Uterus (tissue), 4 donors: ENCODE measurements around the gene B9D2. TPM values are rescaled to one million over a fixed set of nuclear protein-coding genes. Genes with fewer than 3 reads are reported as not detected.

Source experiments
- DNase-seq, 2 donors: peaks; one replicate each; pipeline ENCODE4 v3.0.0-alpha.2; 2019 to 2020
- H3K27ac ChIP-seq, 2 donors: fragments of 200-600 bp; sonication (generic); 1 replicate in 1 of 2; 2 replicates in 1 of 2; pipeline ENCODE4 v1.5.1; 2016 to 2018
- H3K27me3 ChIP-seq, 2 donors: fragments of 200-600 bp; sonication (generic); one replicate each; pipeline ENCODE4 v1.5.1; 2018 to 2019; ENCODE audit warnings: control low read depth in 1 of 2
- H3K36me3 ChIP-seq, 2 donors: fragments of 200-600 bp; sonication (generic); one replicate each; pipeline ENCODE4 v1.5.1; 2019; ENCODE audit warnings: control low read depth in 1 of 2
- H3K4me1 ChIP-seq, 2 donors: fragments of 200-600 bp; sonication (generic); one replicate each; pipeline ENCODE4 v1.5.1; 2018 to 2019; ENCODE audit warnings: control low read depth in 1 of 2
- H3K4me3 ChIP-seq, 2 donors: fragments of 200-600 bp; sonication (generic); 1 replicate in 1 of 2; 2 replicates in 1 of 2; pipeline ENCODE4 v1.5.1; 2018 to 2019; ENCODE audit warnings: mild to moderate bottlenecking in 1 of 2
- H3K9me3 ChIP-seq, 2 donors: fragments of 200-600 bp; sonication (generic); one replicate each; pipeline ENCODE4 v1.5.1; 2019; ENCODE audit warnings: control low read depth in 1 of 2
- CTCF ChIP-seq, 4 experiments: fragments of 200-600 bp in 2 of 4; fragments of 450-650 bp in 2 of 4; sonication (generic) in 2 of 4; IDR thresholded peaks; one replicate each; pipeline ENCODE4 v1.5.1; 2016 to 2019; ENCODE audit warnings: antibody characterized with exemption in 4 of 4, mild to moderate bottlenecking in 2 of 4, moderate library complexity in 1 of 4
- POLR2A ChIP-seq, 2 donors: fragments of 450-650 bp; IDR thresholded peaks; one replicate each; pipeline ENCODE4 v1.6.1; 2016; ENCODE audit warnings: antibody characterized with exemption in 2 of 2, mild to moderate bottlenecking in 1 of 2, moderate library complexity in 1 of 2
- intact Hi-C: fragments of 100-400 bp; cut with DNase I; formaldehyde crosslinking; loops from one replicate; pipeline ENCODE4 v1.15.1; 2023; ENCODE audit warnings: low total_unique reads
- total RNA-seq, 4 donors: library from RNA; depleted of rRNA in 3 of 4; stranded (reverse); fragments of >200 nt in 3 of 4; gene quantifications; one replicate each; pipeline versions ENCODE4 v1.1.0 to v1.2.4, GENCODE V29; 2014 to 2023
- donor health status: DM: yes; HTN: yes; CAD: no.

B9D2 gene
- total RNA-seq, 4 donors from 2014 or later: 0.29 to 6.2 (median 3.5) TPM; not detected in 1

- intact Hi-C loops: no loop called here
- Histone ChIP-seq H3K36me3 (no peaks in the 10 kb centered on the region), H3K4me3 (no peak overlapping the region), H3K27me3 (no peaks in the 10 kb centered on the region), H3K4me1 (no peaks in the 10 kb centered on the region), H3K27ac (no peak overlapping the region), H3K9me3 (no peaks in the 10 kb centered on the region)
- TF ChIP-seq POLR2A (IDR thresholded peaks at IDR 0.05) (no peak), CTCF (IDR thresholded peaks at IDR 0.05) (no peak)
- no peak for DNase-seq
Observed at GRCh38 chr19:41405776-41406175, 41.8 kb upstream of the B9D2 start.

- Histone ChIP-seq H3K4me3 (no peak overlapping the region), H3K27me3 (no peaks in the 10 kb centered on the region), H3K36me3 (no peaks in the 10 kb centered on the region), H3K4me1 (peaks cover 0 to 6% of the 10 kb centered on the region in 2 donors), H3K9me3 (no peaks in the 10 kb centered on the region), H3K27ac (no peak overlapping the region)
- no peak for DNase-seq
- intact Hi-C loops: no loop called here
- TF ChIP-seq CTCF (IDR thresholded peaks at IDR 0.05) (no peak), POLR2A (IDR thresholded peaks at IDR 0.05) (no peak)
Observed at GRCh38 chr19:41403181-41403970, 39.4 kb upstream of the B9D2 start.

GRCh38 chr19:41402010-41402409, 38.1 kb upstream of the B9D2 start:
- TF ChIP-seq POLR2A (IDR thresholded peaks at IDR 0.05) (no peak), CTCF (IDR thresholded peaks at IDR 0.05) (no peak)
- Histone ChIP-seq H3K27ac (no peak overlapping the region), H3K4me1 (peaks cover 0 to 6% of the 10 kb centered on the region in 2 donors)

GRCh38 chr19:41401483-41401882, 37.5 kb upstream of the B9D2 start:
- DNase-seq: no peak
- Histone ChIP-seq H3K27me3 (no peaks in the 10 kb centered on the region), H3K4me1 (peaks cover 0 to 6% of the 10 kb centered on the region in 2 donors), H3K27ac (no peak overlapping the region), H3K9me3 (no peaks in the 10 kb centered on the region), H3K4me3 (no peak overlapping the region), H3K36me3 (no peaks in the 10 kb centered on the region)
- intact Hi-C loops: no loop called here
- no peak for TF ChIP-seq POLR2A (IDR thresholded peaks at IDR 0.05)
- no peak for TF ChIP-seq CTCF (IDR thresholded peaks at IDR 0.05)

More at GRCh38 chr19:41402010-41402409, 38.1 kb upstream of the B9D2 start:
- Histone ChIP-seq H3K27me3 (no peaks in the 10 kb centered on the region), H3K36me3 (no peaks in the 10 kb centered on the region), H3K9me3 (no peaks in the 10 kb centered on the region), H3K4me3 (no peak overlapping the region)
- no peak for DNase-seq
- intact Hi-C loops: no loop called here

- intact Hi-C loops: no loop called here
- TF ChIP-seq CTCF (IDR thresholded peaks at IDR 0.05) (no peak), POLR2A (IDR thresholded peaks at IDR 0.05) (no peak)
- Histone ChIP-seq H3K36me3 (no peaks in the 10 kb centered on the region), H3K4me3 (no peak overlapping the region), H3K9me3 (no peaks in the 10 kb centered on the region), H3K27me3 (no peaks in the 10 kb centered on the region), H3K27ac (no peak overlapping the region), H3K4me1 (peaks cover 0 to 6% of the 10 kb centered on the region in 2 donors)
- DNase-seq: no peak
Observed at GRCh38 chr19:41399525-41399924, 35.6 kb upstream of the B9D2 start.
